PC-9 (cell line): ENCODE results near the gene SH3RF3.

Experiments
- EZH2 ChIP-seq: fragments of 200-600 bp; sonication (generic); IDR thresholded peaks from 2 replicates; pipeline ENCODE4 v1.8.0; 2017; ENCODE audit warnings: antibody characterized with exemption, low read depth
- TF ChIP-seq, protein P1 (sequence below): fragments of 200-600 bp; sonication (generic); conservative IDR thresholded peaks from 2 replicates; pipeline ENCODE4 v1.6.1; 2017; ENCODE audit warnings: mixed run types, antibody characterized with exemption, mild to moderate bottlenecking, moderate library complexity

- TF ChIP-seq, protein P1, sequence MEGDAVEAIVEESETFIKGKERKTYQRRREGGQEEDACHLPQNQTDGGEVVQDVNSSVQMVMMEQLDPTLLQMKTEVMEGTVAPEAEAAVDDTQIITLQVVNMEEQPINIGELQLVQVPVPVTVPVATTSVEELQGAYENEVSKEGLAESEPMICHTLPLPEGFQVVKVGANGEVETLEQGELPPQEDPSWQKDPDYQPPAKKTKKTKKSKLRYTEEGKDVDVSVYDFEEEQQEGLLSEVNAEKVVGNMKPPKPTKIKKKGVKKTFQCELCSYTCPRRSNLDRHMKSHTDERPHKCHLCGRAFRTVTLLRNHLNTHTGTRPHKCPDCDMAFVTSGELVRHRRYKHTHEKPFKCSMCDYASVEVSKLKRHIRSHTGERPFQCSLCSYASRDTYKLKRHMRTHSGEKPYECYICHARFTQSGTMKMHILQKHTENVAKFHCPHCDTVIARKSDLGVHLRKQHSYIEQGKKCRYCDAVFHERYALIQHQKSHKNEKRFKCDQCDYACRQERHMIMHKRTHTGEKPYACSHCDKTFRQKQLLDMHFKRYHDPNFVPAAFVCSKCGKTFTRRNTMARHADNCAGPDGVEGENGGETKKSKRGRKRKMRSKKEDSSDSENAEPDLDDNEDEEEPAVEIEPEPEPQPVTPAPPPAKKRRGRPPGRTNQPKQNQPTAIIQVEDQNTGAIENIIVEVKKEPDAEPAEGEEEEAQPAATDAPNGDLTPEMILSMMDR: no peak
- no peak for TF ChIP-seq EZH2
These were observed 192.6 kb downstream of the SH3RF3 start for GRCh38 chr2:109321570-109321969.
